GM19438 (cell line): ENCODE data around the gene MACROD2.

Experiments
- ATAC-seq: cut with Tn5 transposase; IDR thresholded peaks from one replicate; pipeline ENCODE4 v1.9.1; 2021; ENCODE audit warnings: low read depth; ENCODE audit not compliant: unreplicated experiment

Gene MACROD2

GRCh38 chr20:14688005-14688404, 692.7 kb downstream of the MACROD2 start:
- ATAC-seq, result no peak

DNA sequence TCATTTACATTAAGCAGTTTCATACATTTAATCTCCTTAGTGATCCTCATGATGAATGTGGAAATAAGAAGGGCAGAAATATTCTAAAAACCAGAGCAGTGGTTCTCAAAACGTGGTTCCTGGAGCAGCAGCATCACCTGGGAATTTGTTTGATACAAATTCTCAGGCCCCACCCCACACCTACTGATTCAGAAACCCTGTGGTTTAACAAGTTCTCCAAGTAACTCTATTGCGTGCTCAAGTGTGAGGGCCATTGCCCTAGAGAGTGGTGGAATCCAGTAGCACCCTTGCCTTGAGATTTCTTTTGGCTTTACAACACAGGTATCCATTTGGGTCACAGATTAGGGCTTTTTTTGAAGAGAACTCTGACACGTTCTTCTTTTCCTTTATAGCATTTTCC, 696.7 kb downstream of the MACROD2 start:
- no peak for ATAC-seq

DNA sequence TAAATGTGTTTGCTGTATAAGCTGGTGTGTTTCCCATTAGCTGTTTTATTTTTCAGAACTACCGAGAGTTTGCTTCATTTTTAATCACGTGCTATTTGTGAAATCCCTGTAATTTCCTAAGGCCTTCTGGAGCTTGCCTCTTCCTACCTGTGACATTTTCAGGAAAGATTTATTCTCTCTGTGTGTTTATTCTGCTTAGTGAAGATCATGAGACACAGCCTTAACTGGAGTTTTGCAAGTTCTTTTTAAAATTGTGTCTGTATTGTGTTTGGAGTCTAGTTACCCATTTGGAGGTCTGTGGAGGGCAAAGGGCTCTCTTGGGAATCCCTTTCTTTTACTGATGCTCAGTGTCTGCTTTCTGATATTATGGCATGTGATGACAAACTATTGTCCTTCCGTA, 701.2 kb downstream of the MACROD2 start:
- no peak for ATAC-seq

DNA sequence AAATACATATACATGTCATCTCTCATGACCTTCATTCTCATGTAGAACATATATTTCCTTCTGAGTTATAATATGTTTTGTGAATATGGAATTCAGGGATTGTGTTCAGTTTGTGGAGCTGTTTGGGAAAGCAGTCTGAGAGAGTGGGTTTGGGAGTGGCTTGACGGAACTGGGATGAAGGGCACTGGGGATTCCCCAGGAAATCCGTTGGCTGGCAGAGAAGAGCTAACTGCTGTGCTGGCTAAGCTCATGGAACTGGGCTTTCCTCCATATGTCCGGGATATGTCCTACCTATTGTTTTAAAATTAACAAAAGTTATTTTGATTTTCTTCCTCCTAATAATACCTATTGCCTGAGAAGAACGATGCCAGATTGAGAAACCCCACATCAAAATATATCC, 701.6 kb downstream of the MACROD2 start:
- no peak for ATAC-seq

DNA sequence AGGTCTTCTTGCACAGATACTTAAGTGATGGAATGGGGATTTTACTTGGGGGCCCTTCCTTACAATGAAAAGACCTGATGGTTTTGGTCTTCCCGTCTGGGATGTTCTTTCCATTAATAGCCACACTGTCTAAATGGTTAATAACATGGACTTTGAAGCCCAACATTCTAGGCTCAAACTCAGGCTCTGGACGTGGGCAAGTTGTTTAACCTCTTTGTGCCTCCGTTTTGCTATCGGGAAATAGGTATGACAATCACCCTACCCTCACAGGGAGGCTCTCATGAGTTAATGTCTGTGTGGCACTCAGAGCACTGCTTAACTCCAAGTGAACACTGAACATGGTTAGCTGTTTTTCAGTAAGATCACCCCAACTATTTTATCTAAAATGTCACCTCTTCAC, 702.8 kb downstream of the MACROD2 start:
- ATAC-seq, result no peak

GRCh38 chr20:14698605-14699373, 703.5 kb downstream of the MACROD2 start:
- ATAC-seq, result no peak

GRCh38 chr20:14700639-14700960, 705.3 kb downstream of the MACROD2 start:
- peak; percentile 46 for ATAC-seq

GRCh38 chr20:14701326-14701725, 706.0 kb downstream of the MACROD2 start:
- no peak for ATAC-seq

DNA sequence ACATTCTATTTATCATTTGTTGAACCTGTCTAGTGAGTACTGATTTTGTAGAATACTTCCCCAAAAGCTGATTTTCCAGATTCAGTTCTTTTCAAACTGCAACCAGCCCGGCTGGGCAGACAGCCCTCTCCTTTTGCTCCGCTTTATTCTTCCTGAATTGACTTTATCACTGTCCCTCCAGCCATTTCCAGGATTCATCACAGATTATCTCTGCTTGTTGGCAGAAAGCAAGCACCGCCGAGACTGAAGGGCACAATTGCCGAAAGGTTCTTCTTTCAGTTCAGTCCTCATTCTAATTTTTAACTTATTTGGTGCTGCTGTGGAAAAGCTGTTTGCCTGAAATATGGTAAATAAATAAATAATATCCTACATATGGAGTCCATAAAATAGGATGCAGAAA, 711.2 kb downstream of the MACROD2 start:
- no peak for ATAC-seq

- no peak for ATAC-seq
Measured at GRCh38 chr20:14707026-14707680, 711.8 kb downstream of the MACROD2 start.

DNA sequence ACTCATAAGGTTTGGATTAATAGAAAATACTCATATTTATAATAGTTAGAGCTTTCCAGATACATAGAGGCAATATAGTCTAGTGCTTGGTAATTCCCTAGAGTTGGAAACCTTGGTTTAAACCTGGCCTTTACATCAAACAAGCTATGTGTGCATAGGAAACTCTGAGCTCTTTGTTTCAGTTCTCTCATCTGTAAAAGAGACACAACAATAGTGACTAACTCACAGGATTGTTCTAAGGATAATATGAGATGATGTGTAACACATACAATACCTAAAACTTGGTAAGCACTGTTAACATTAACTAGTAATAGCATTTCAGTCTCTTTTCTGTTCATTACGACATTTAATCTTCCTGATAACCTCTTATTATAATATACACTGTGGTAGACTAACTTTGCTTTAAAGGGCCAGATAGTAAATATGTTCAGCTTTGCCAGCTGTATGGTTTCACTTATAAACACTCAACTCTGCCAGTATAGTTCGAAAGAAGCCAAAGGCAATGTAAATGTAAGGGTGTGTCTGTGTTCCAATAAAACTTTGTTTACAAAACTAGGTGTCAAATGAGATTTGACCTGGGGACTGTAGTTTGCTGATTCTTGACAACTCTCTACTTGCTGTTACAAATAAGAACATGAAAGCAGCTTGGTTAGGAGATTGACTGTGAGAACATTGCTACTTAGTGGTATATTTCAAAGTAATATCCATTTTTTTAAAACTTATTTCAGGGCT, 712.7 kb downstream of the MACROD2 start:
- no peak for ATAC-seq

GRCh38 chr20:14709439-14709838, 714.1 kb downstream of the MACROD2 start:
- no peak for ATAC-seq

DNA sequence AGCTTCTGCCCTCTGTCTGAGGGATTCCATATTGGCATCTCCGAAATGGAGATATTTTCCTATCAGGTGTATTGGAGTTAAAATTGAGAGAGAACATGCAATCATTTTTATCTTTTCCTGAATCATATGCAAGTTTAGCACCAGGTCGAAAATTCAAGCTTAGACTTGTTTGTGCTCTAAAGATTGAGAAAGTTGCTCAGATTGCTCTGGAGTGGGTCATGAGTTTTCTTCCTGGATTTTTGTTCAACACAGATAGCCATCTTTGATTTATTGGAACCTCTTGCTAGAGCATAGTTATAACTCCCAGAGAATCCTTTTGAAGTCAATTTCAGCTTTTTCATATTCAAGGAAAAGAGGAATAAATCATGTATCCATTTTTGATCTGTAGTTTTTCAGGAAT, 715.6 kb downstream of the MACROD2 start:
- no peak for ATAC-seq

GRCh38 chr20:14711652-14712051, 716.3 kb downstream of the MACROD2 start:
- ATAC-seq, result no peak

GRCh38 chr20:14712302-14712739, 717.0 kb downstream of the MACROD2 start:
- no peak for ATAC-seq

DNA sequence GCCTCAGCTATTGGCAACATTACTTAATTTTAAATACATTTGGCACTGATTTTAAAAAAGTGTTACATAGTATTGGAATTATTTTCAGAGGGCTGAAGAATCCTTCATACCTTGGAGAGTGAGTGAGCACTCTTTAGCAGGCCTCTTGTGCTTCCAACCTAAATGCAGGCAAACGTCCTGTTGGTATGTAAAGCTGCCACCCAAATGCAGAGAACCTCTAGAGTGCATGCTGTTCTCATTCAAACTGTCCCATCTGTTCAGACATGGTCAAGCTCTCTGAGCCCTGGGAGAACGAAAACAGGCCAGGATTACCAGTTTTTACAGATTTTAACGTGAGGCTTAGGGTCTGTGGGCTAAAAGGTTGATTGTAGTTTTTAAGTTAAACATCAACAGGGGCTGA, 720.1 kb downstream of the MACROD2 start:
- no peak for ATAC-seq

DNA sequence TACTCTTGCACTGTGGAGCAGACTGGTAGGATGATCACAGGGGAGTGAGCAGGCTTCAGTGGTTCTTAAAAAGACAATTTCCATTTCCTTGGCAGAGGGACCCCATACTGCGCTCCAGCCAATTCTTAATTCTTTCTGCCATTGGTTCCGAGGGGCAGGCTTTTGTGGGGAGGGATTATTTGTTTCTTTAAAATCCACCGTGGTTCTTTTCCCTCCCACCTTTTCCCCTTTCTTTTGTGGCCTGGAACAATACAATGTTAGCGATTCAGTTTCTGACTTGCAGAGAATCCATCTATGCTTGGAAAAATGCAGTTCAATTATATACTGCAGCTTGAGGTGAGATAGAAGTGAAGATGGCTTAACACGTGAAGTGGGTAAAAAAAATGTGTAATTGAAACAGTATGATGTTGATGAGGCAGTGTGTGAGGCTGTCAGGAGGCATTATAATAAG, 721.1 kb downstream of the MACROD2 start:
- ATAC-seq, result no peak

- peak; percentile 82 for ATAC-seq
Measured at GRCh38 chr20:14717134-14717999, 722.1 kb downstream of the MACROD2 start.

- ATAC-seq, result no peak
Measured at GRCh38 chr20:14720251-14720650, 724.9 kb downstream of the MACROD2 start.

DNA sequence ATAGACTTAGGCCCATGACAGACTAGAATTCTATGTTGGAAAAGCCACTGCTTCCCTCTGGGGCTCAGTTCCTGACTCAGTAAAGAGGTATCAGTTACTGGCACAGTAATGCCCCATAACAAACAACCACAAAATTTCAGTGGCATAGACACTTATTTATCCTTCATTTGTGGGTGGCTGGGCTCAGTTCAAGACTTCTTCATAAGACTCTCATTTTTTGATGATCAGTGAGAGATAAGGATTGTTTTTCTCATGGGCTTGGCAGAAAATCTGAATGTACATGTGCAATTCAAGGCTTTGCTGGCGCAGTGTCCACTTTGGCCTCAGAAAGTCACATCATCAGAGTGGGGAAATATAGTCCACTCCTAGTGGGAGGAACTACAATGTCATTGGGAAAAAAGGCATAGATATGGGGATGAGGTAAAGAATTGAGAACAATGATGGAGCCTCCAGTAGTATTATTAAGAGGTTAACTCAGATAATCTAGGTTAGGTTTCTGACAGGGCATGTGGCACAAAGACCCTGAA, 726.7 kb downstream of the MACROD2 start:
- no peak for ATAC-seq
